Measurements from ENCODE around the gene XPNPEP1. TPM values are rescaled to one million over a fixed set of nuclear protein-coding genes. Genes with fewer than 3 reads are reported as not detected.

Gene XPNPEP1
- total RNA-seq, 2 experiments from 2014 or later: 92.9 to 99.4 TPM

- POLR2A ChIA-PET: no interaction called here
- H3K27me3 Mint-ChIP-seq: peaks cover 10% of the 10 kb centered on the region
- H3K36me3 Mint-ChIP-seq: no peaks in the 10 kb centered on the region
- no peaks in the 10 kb centered on the region for H3K4me1 Mint-ChIP-seq
- H3K4me3 Mint-ChIP-seq: no peak overlapping the region
- ATAC-seq (ENCODE audit: low read depth) (no peak), DNase-seq (no peak)
- no peak overlapping the region for H3K27ac Mint-ChIP-seq
- no peaks in the 10 kb centered on the region for H3K9me3 Mint-ChIP-seq
These were observed 78.0 kb downstream of the XPNPEP1 start for GRCh38 chr10:109845308-109845707.

GRCh38 chr10:109838592-109839244 lies 84.6 kb downstream of the XPNPEP1 start:
- no peaks in the 10 kb centered on the region for H3K9me3 Mint-ChIP-seq
- ATAC-seq (ENCODE audit: low read depth): no peak
- DNase-seq: no peak
- no peaks in the 10 kb centered on the region for H3K36me3 Mint-ChIP-seq
- POLR2A ChIA-PET: no interaction called here
- H3K4me1 Mint-ChIP-seq: no peaks in the 10 kb centered on the region
- H3K4me3 Mint-ChIP-seq: no peak overlapping the region
- H3K27me3 Mint-ChIP-seq: peaks cover 6% of the 10 kb centered on the region
- no peak overlapping the region for H3K27ac Mint-ChIP-seq

- POLR2A ChIA-PET: no interaction called here
- no peak for ATAC-seq (ENCODE audit: low read depth)
These were observed 85.9 kb downstream of the XPNPEP1 start for GRCh38 chr10:109837384-109837783.

DNA sequence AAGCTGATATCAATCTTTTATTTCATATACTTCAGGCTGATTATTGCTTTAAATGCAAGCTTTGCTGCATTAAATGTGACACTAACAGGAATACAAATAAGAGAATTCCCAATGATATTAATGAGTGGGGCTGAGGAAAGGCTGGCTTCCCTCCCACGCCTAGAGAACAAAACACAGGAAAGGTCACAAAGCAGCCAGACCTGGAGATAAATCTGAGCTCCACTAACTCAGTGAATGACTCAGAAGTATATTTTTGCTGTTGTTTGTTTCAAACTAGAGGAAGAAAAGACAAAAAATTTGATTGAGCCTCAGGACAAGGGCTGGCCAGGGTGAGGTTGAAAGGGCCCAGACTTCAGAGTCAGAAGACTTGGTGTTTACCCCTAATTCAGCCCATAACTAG lies 88.1 kb downstream of the XPNPEP1 start:
- no peak for ATAC-seq (ENCODE audit: low read depth)
- Mint-ChIP-seq H3K27me3 (peaks cover 6% of the 10 kb centered on the region), H3K9me3 (no peaks in the 10 kb centered on the region), H3K4me1 (no peaks in the 10 kb centered on the region), H3K27ac (no peak overlapping the region), H3K36me3 (no peaks in the 10 kb centered on the region), H3K4me3 (no peak overlapping the region)
- no peak for DNase-seq
- POLR2A ChIA-PET: no interaction called here

More at GRCh38 chr10:109837384-109837783, 85.9 kb downstream of the XPNPEP1 start:
- Mint-ChIP-seq H3K27ac (no peak overlapping the region), H3K27me3 (peaks cover 6% of the 10 kb centered on the region), H3K4me1 (no peaks in the 10 kb centered on the region), H3K36me3 (no peaks in the 10 kb centered on the region), H3K4me3 (no peak overlapping the region), H3K9me3 (no peaks in the 10 kb centered on the region)
- DNase-seq: no peak

GRCh38 chr10:109831846-109832245 lies 91.5 kb downstream of the XPNPEP1 start:
- ATAC-seq (ENCODE audit: low read depth) (no peak), DNase-seq (no peak)
- H3K36me3 Mint-ChIP-seq: no peaks in the 10 kb centered on the region
- peaks cover 6% of the 10 kb centered on the region for H3K27me3 Mint-ChIP-seq
- no peak overlapping the region for H3K27ac Mint-ChIP-seq
- POLR2A ChIA-PET: no interaction called here
- H3K4me3 Mint-ChIP-seq: no peak overlapping the region
- H3K9me3 Mint-ChIP-seq: no peaks in the 10 kb centered on the region
- H3K4me1 Mint-ChIP-seq: no peaks in the 10 kb centered on the region

GRCh38 chr10:109824206-109824605 lies 99.1 kb downstream of the XPNPEP1 start:
- no peak overlapping the region for H3K27ac Mint-ChIP-seq
- H3K4me3 Mint-ChIP-seq: no peak overlapping the region
- ATAC-seq (ENCODE audit: low read depth) (no peak), DNase-seq (no peak)
- no peaks in the 10 kb centered on the region for H3K9me3 Mint-ChIP-seq
- POLR2A ChIA-PET: no interaction called here
- H3K4me1 Mint-ChIP-seq: no peaks in the 10 kb centered on the region
- H3K27me3 Mint-ChIP-seq: no peaks in the 10 kb centered on the region
- H3K36me3 Mint-ChIP-seq: no peaks in the 10 kb centered on the region

GRCh38 chr10:109823196-109823595 lies 100.1 kb downstream of the XPNPEP1 start:
- no peak for ATAC-seq (ENCODE audit: low read depth)
- Mint-ChIP-seq H3K36me3 (no peaks in the 10 kb centered on the region), H3K9me3 (no peaks in the 10 kb centered on the region), H3K4me3 (no peak overlapping the region), H3K27me3 (no peaks in the 10 kb centered on the region), H3K27ac (no peak overlapping the region), H3K4me1 (no peaks in the 10 kb centered on the region)
- POLR2A ChIA-PET: no interaction called here
- DNase-seq: no peak

- no peak for ATAC-seq (ENCODE audit: low read depth)
- no peak for DNase-seq
- no peaks in the 10 kb centered on the region for H3K36me3 Mint-ChIP-seq
- H3K9me3 Mint-ChIP-seq: no peaks in the 10 kb centered on the region
- H3K4me3 Mint-ChIP-seq: no peak overlapping the region
- no peak overlapping the region for H3K27ac Mint-ChIP-seq
- H3K27me3 Mint-ChIP-seq: no peaks in the 10 kb centered on the region
- POLR2A ChIA-PET: no interaction called here
- no peaks in the 10 kb centered on the region for H3K4me1 Mint-ChIP-seq
These were observed 101.6 kb downstream of the XPNPEP1 start for GRCh38 chr10:109821672-109822071.

- POLR2A ChIA-PET: no interaction called here
- ATAC-seq (ENCODE audit: low read depth) (no peak), DNase-seq (no peak)
- Mint-ChIP-seq H3K4me1 (no peaks in the 10 kb centered on the region), H3K36me3 (no peaks in the 10 kb centered on the region), H3K9me3 (no peaks in the 10 kb centered on the region), H3K27me3 (no peaks in the 10 kb centered on the region), H3K4me3 (no peak overlapping the region), H3K27ac (no peak overlapping the region)
These were observed 102.5 kb downstream of the XPNPEP1 start for GRCh38 chr10:109820620-109821405.

GRCh38 chr10:109819807-109820206 lies 103.5 kb downstream of the XPNPEP1 start:
- Mint-ChIP-seq H3K9me3 (no peaks in the 10 kb centered on the region), H3K36me3 (no peaks in the 10 kb centered on the region), H3K27me3 (no peaks in the 10 kb centered on the region), H3K4me1 (no peaks in the 10 kb centered on the region), H3K27ac (no peak overlapping the region), H3K4me3 (no peak overlapping the region)
- no peak for DNase-seq
- POLR2A ChIA-PET: no interaction called here
- no peak for ATAC-seq (ENCODE audit: low read depth)

Other genes starting within 250 kb of the XPNPEP1 start
- gene ADD3, start 84.5 kb upstream of the XPNPEP1 start, total RNA-seq: 100 to 1,000 TPM; 212 to 227 TPM

All from activated naive CD8-positive, alpha-beta T cell treated with anti-CD3 and anti-CD28 coated beads, Interleukin-2, amount 10 ng/mL, durations not matched to agents 7 days and 5 days (primary cell).